T-cell (primary cell): ENCODE measurements around the gene PTGER1. TPM values are rescaled to one million over a fixed set of nuclear protein-coding genes. Genes with fewer than 3 reads are reported as not detected.

ENCODE experiments used
- ATAC-seq, 4 experiments: fragments of 200-7000 bp in 3 of 4; fragments of 150-1000 bp in 1 of 4; cut with Tn5 transposase; replicated peaks in 1 of 4; 1 replicate in 3 of 4; 2 replicates in 1 of 4; pipeline ENCODE4 v1.10.0; 2021; ENCODE audit warnings: moderate library complexity in 3 of 4, mild to moderate bottlenecking in 2 of 4, moderate number of reproducible peaks in 1 of 4
- CTCF ChIA-PET, 2 donors: fragments of 300-600 bp; sonication (Branson Sonifier 250); formaldehyde crosslinking; loops; one replicate each; lab custom pipeline; 2022; ENCODE audit warnings: antibody characterized with exemption in 2 of 2; lab: Charles Lee
- POLR2A ChIA-PET, 2 donors: fragments of 300-600 bp; sonication (Branson Sonifier 250); formaldehyde crosslinking; loops; one replicate each; lab custom pipeline; 2022; ENCODE audit warnings: antibody characterized with exemption in 2 of 2; lab: Charles Lee
- DNase-seq, 35 experiments: peaks; one replicate each; pipeline versions ENCODE4 v3.0.0 to v3.0.0-alpha.2; 2013 to 2023
- H3K27ac ChIP-seq: one replicate; pipeline ENCODE4 v1.5.1; 2013; ENCODE audit warnings: low read length
- H3K27me3 ChIP-seq, 2 experiments: replicated peaks in 1 of 2; 1 replicate in 1 of 2; 2 replicates in 1 of 2; pipeline versions ENCODE4 v1.6.1 to v1.7.0; 2013; ENCODE audit warnings: low read length in 1 of 2, mixed read lengths in 1 of 2; ENCODE audit not compliant: control insufficient read depth in 2 of 2, insufficient read depth in 2 of 2; ENCODE audit errors: extremely low read depth in 1 of 2
- H3K36me3 ChIP-seq, 2 donors: 1 replicate in 1 of 2; 2 replicates in 1 of 2; pipeline versions ENCODE4 v1.6.1 to v1.7.0; 2013; ENCODE audit warnings: low read length in 1 of 2; ENCODE audit not compliant: control insufficient read depth in 2 of 2, insufficient read depth in 1 of 2; ENCODE audit errors: extremely low read depth in 1 of 2
- H3K4me1 ChIP-seq, 2 experiments: 1 replicate in 1 of 2; 2 replicates in 1 of 2; pipeline versions ENCODE4 v1.6.1 to v1.7.0; 2013; ENCODE audit warnings: low read length in 2 of 2, mixed read lengths in 1 of 2; ENCODE audit not compliant: insufficient read depth in 2 of 2, control insufficient read depth in 1 of 2; ENCODE audit errors: extremely low read depth in 1 of 2
- H3K4me3 ChIP-seq, 2 donors: 1 replicate in 1 of 2; 2 replicates in 1 of 2; pipeline versions ENCODE4 v1.5.1 to v1.7.0; 2013; ENCODE audit warnings: mild to moderate bottlenecking in 2 of 2, low read length in 1 of 2, moderate library complexity in 1 of 2; ENCODE audit not compliant: control insufficient read depth in 1 of 2; ENCODE audit errors: extremely low read depth in 1 of 2
- H3K9me3 ChIP-seq: 2 replicates; pipeline ENCODE4 v1.7.0; 2013
- H3K27ac Mint-ChIP-seq, 2 donors: one replicate each; pipeline ENCODE4 v1.8.0; 2020 to 2021; ENCODE audit warnings: mild to moderate bottlenecking in 2 of 2, mixed read lengths in 2 of 2
- H3K27me3 Mint-ChIP-seq, 2 donors: one replicate each; pipeline ENCODE4 v1.8.0; 2021 to 2022; ENCODE audit warnings: mixed read lengths in 2 of 2
- H3K36me3 Mint-ChIP-seq: one replicate; pipeline ENCODE4 v1.8.0; 2021; ENCODE audit warnings: mixed read lengths
- H3K4me1 Mint-ChIP-seq, 3 donors: one replicate each; pipeline ENCODE4 v1.8.0; 2020 to 2022; ENCODE audit warnings: mixed read lengths in 3 of 3, mild to moderate bottlenecking in 1 of 3
- H3K4me3 Mint-ChIP-seq, 3 donors: one replicate each; pipeline ENCODE4 v1.8.0; 2020 to 2022; ENCODE audit warnings: mild to moderate bottlenecking in 3 of 3, mixed read lengths in 3 of 3, moderate library complexity in 3 of 3
- H3K9me3 Mint-ChIP-seq, 3 donors: one replicate each; pipeline ENCODE4 v1.8.0; 2020 to 2022; ENCODE audit warnings: mixed read lengths in 3 of 3
- WGBS: methylation state at CpG from one replicate; pipeline ENCODE4 v1.1.5; 2013; ENCODE audit warnings: missing lambda C conversion rate; ENCODE audit not compliant: insufficient coverage; 5-methylcytosine and 5-hydroxymethylcytosine counted together
- total RNA-seq, 35 experiments: library from RNA in 6 of 35; stranded (reverse) in 6 of 35; fragments of 120-200 nt in 1 of 35; gene quantifications; one replicate each; pipeline versions ENCODE4 v1.2.1 to v1.2.4 and lab custom pipeline; 2013 to 2026

The PTGER1 gene
- total RNA-seq, 5 donors from 2014 or later (not counting 1 experiment from before 2014, with no cell fraction given), result 0.23 to 0.25 TPM; not detected in 3

GRCh38 chr19:14437578-14438140 is 37.5 kb downstream of the PTGER1 start:
- 98% methylated on average over 7 of the region's 7 CpGs for WGBS
- H3K4me1 ChIP-seq, result peaks cover 18 to 79% of the 10 kb centered on the region in 2 experiments
- no peaks in the 10 kb centered on the region for H3K9me3 Mint-ChIP-seq
- ATAC-seq (no peak), DNase-seq (no peak)
- H3K27ac ChIP-seq, result no peak overlapping the region
- peaks cover 0 to 23% of the 10 kb centered on the region in 2 donors for H3K36me3 ChIP-seq
- POLR2A ChIA-PET, result interaction anchor here (0.6 to 0.7 kb wide), 5 partner anchors 20 to 134 kb away, joined by 4 to 12 read pairs (median 6); partner anchors contain the start of gene NDUFB7 (in 1 of the 2)
- no peak overlapping the region for H3K4me3 ChIP-seq
- H3K27me3 ChIP-seq, result no peaks in the 10 kb centered on the region
- H3K9me3 ChIP-seq, result no peaks in the 10 kb centered on the region
- H3K27ac Mint-ChIP-seq, result peak overlapping the region; percentile 76 to 89
- peak overlapping the region in 1 of 3 donors; percentile 98 for H3K4me3 Mint-ChIP-seq
- H3K36me3 Mint-ChIP-seq, result peaks cover 10% of the 10 kb centered on the region
- no peaks in the 10 kb centered on the region for H3K27me3 Mint-ChIP-seq
- peaks cover 60 to 66% (median 65%) of the 10 kb centered on the region in 3 donors for H3K4me1 Mint-ChIP-seq
- CTCF ChIA-PET, result interaction anchor here in 1 of 2 donors (0.5 to 1.2 kb wide), 4 partner anchors 22 to 658 kb away, joined by 3 to 7 read pairs (median 4); partner anchors contain the start of gene ASF1B

DNA sequence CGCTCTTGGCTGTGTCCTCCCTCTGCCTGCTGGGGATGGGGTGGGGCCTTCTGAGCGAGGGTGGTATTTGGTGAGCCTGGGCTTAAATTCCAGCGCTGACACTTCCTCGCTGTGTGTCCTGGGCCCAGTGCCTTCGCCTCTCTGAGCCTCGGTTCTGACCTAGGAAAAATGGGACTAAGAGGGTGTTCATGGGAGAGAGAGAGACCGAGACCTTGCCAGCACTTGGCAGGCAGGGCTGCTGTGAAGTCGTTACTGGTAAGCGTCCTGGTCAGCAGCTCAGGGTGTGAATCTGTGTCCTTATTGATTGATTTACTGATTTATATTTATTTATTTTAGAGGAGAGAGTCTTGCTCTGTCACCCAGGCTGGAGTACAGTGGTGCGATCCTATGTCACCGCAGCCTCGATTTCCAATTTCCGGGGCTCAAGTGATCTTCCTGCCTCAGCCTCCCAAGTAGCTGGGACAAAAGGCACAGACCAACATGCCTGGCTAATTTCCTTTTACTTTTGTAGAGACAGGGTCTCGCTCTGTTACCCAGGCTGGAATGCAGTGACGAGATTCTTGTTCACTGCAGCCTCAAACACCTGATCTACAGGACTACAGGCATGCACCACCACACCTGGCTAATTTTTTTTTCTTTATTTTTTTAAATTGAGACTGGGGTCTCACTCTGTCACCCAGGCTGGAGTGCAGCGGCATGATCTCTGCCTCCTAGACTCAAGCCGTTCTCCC is 39.7 kb downstream of the PTGER1 start:
- H3K27ac ChIP-seq, result no peak overlapping the region
- Mint-ChIP-seq H3K4me1 (peaks cover 62 to 74% (median 66%) of the 10 kb centered on the region in 3 donors), H3K36me3 (peaks cover 4% of the 10 kb centered on the region), H3K4me3 (peak overlapping the region; percentile 44 to 79 (median 52)), H3K27ac (peak overlapping the region; percentile 92 to 94), H3K9me3 (no peaks in the 10 kb centered on the region), H3K27me3 (no peaks in the 10 kb centered on the region)
- H3K4me1 ChIP-seq, result peaks cover 16 to 71% of the 10 kb centered on the region in 2 experiments
- H3K9me3 ChIP-seq, result no peaks in the 10 kb centered on the region
- 91% methylated on average over 13 of the region's 17 CpGs for WGBS
- ChIA-PET POLR2A (no interaction called here), CTCF (interaction anchor here in 1 of 2 donors (0.5 kb wide), 1 partner anchor 846 kb away, joined by 3 read pairs; no protein-coding TSS in a partner anchor)
- H3K36me3 ChIP-seq, result peaks cover 0 to 9% of the 10 kb centered on the region in 2 donors
- ATAC-seq, result no peak
- H3K4me3 ChIP-seq, result no peak overlapping the region
- no peak for DNase-seq
- H3K27me3 ChIP-seq, result peaks cover 0 to 9% of the 10 kb centered on the region in 2 experiments

DNA sequence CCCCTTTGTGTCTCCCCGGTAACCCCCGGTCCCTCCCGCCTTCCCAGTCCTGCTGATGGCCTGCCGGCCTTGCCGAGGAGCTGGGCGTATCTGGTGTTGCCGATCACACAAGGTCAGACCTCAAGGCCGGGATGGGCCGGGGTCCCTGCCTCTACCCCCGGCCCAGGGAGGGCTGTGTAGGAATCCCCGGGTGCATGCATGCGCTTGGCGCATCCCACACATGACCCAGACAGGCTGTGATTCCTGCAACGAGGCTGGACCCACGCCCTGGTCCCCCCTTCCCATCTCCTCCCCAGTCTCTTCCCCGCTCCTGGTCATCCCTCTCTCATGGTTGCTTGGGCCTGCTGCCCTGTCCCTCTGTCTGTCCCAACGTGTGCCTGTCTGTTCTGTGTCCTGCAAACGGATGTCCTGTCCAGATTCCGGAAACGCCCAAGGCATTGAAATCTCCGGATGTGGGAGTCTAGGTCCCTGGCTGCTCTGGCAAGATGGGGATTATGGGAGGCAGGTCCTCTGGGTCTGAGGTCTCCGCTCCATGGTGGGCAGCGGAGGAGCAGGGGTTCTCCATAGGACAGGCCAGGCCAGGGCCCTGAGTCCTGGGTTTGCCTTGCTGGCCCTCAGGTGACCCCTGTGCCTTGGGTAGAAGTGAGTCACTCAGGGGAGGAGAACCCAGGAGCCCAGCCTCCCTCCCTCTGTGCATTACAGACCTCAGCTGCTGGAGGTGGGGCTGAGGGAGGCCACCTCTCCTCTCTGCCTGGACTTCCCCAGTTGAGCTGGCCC is 40.4 kb downstream of the PTGER1 start:
- H3K9me3 Mint-ChIP-seq, result no peaks in the 10 kb centered on the region
- Histone ChIP-seq H3K36me3 (peaks cover 0 to 9% of the 10 kb centered on the region in 2 donors), H3K4me1 (peaks cover 13 to 63% of the 10 kb centered on the region in 2 experiments), H3K9me3 (no peaks in the 10 kb centered on the region), H3K27me3 (peaks cover 0 to 9% of the 10 kb centered on the region in 2 experiments), H3K27ac (peak overlapping the region; percentile 83), H3K4me3 (peak overlapping the region in 1 of 2 donors; percentile 46)
- DNase-seq, result peak in 6 of 35 experiments; percentile 19 to 49 (median 34)
- no peaks in the 10 kb centered on the region for H3K27me3 Mint-ChIP-seq
- ChIA-PET CTCF (interaction anchor here in 1 of 2 donors (0.5 kb wide), 1 partner anchor 845 kb away, joined by 3 read pairs; no protein-coding TSS in a partner anchor), POLR2A (no interaction called here)
- H3K36me3 Mint-ChIP-seq, result no peaks in the 10 kb centered on the region
- peaks cover 54 to 67% (median 59%) of the 10 kb centered on the region in 3 donors for H3K4me1 Mint-ChIP-seq
- H3K4me3 Mint-ChIP-seq, result peak overlapping the region; percentile 73 to 80 (median 79)
- 89% methylated on average over 20 of the region's 23 CpGs for WGBS
- H3K27ac Mint-ChIP-seq, result peak overlapping the region; percentile 92 to 94
- peak in 1 of 4 experiments; percentile 7 for ATAC-seq

DNA sequence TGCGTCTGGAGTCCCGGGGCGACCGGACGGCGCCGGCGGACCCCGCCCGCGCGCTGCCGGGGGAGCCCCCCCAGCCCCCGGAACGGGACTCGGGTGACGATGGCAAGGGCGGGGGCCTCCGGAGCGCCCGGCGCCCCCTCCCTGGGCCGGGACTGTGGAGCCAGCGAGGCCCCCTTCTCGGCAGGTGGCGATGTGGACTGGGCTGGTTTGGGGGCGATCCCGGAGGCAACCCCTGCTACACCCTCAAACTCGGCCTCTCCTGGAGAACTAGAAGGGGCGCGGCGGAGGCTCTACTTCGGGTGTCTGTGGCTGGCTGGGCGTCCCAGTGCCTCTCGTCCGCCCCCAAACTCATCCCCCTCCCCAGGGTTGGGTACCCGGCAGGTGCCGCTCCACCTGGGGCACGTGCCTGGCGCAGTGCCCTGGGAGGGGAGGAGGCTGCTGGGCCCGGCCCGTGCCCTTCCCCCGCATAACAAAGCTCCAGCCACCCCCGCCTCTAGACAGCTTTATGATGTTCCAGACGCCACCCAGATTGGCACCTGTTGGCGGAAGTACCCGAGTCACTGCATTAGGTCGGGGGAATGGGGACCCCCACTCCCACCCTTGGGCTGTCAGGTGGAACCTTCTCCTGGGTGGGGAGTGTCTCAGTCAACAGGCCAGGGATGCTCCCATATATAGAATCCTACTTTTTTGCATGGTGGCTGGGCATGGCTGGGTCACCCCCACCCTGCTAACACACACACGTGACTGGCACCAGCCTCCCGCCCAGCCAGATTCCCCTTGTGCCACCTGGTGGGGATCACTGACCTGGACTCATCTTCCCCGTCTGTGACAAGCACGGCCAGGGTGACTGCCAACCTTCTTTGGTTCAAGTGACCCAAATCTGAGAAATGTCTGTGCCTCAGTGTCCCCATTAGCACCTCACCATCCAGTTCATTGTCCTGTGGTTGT is 41.3 kb downstream of the PTGER1 start:
- ATAC-seq (peak; percentile 64 to 73 (median 66)), DNase-seq (peak in 32 of 35 experiments; percentile 20 to 65 (median 46))
- no peaks in the 10 kb centered on the region for H3K9me3 ChIP-seq
- H3K4me1 ChIP-seq, result peaks cover 7 to 54% of the 10 kb centered on the region in 2 experiments
- Mint-ChIP-seq H3K9me3 (no peaks in the 10 kb centered on the region), H3K36me3 (no peaks in the 10 kb centered on the region), H3K27me3 (no peaks in the 10 kb centered on the region), H3K27ac (peak overlapping the region; percentile 92 to 94), H3K4me1 (peaks cover 47 to 58% (median 51%) of the 10 kb centered on the region in 3 donors), H3K4me3 (peak overlapping the region; percentile 73 to 80 (median 79))
- H3K4me3 ChIP-seq, result peak overlapping the region; percentile 46 to 86
- peaks cover 0 to 9% of the 10 kb centered on the region in 2 experiments for H3K27me3 ChIP-seq
- 2% methylated on average over 33 of the region's 52 CpGs for WGBS
- H3K27ac ChIP-seq, result peak overlapping the region; percentile 83
- POLR2A ChIA-PET, result interaction anchor here (0.5 to 0.6 kb wide), 2 partner anchors 81 to 1658 kb away, joined by 3 to 12 read pairs; partner anchors contain the start of gene HOOK2 (in 1 of the 2)
- H3K36me3 ChIP-seq, result peaks cover 0 to 7% of the 10 kb centered on the region in 2 donors
- CTCF ChIA-PET, result interaction anchor here in 1 of 2 donors (0.7 kb wide), 1 partner anchor 16 kb away, joined by 6 read pairs; no protein-coding TSS in a partner anchor

- peak in 8 of 35 experiments; percentile 29 to 60 (median 38) for DNase-seq
- H3K27ac ChIP-seq, result peak within 1 kb of the TSS; percentile 83
- H3K9me3 ChIP-seq, result no peaks in the 10 kb centered on the region
- POLR2A ChIA-PET, result interaction anchor here in 1 of 2 donors (0.6 to 0.7 kb wide), 2 partner anchors 35 to 287 kb away, joined by 5 to 7 read pairs; no protein-coding TSS in a partner anchor
- H3K36me3 ChIP-seq, result peaks cover 0 to 7% of the 10 kb centered on the region in 2 donors
- peaks cover 0 to 9% of the 10 kb centered on the region in 2 experiments for H3K27me3 ChIP-seq
- peak; percentile 38 to 47 (median 44) for ATAC-seq
- Mint-ChIP-seq H3K36me3 (no peaks in the 10 kb centered on the region), H3K27ac (peak within 1 kb of the TSS; percentile 92 to 94), H3K27me3 (no peaks in the 10 kb centered on the region), H3K4me3 (peak within 1 kb of the TSS; percentile 83 to 88 (median 87)), H3K9me3 (no peaks in the 10 kb centered on the region), H3K4me1 (peaks cover 39 to 49% (median 42%) of the 10 kb centered on the region in 3 donors)
- CTCF ChIA-PET, result interaction anchor here (0.6 to 0.7 kb wide), 4 partner anchors 13 to 297 kb away, joined by 3 to 10 read pairs (median 4); partner anchors contain the start of gene ASF1B (in 1 of the 2)
- H3K4me1 ChIP-seq, result peaks cover 7 to 48% of the 10 kb centered on the region in 2 experiments
- H3K4me3 ChIP-seq, result peak within 1 kb of the TSS; percentile 46 to 86
- WGBS, result 3% methylated on average over 79 of the region's 85 CpGs
Measured at GRCh38 chr19:14432791-14433553, 42.2 kb downstream of the PTGER1 start, which contains the start of gene PKN1. PKN1 (plus strand) TSS chr19:14433306; CDS start chr19:14433522, 216 bp downstream.
